Measurements from ENCODE around the gene AP4E1. TPM values are rescaled to one million over a fixed set of nuclear protein-coding genes. Genes with fewer than 3 reads are reported as not detected.

Gene AP4E1
- total and polyA plus RNA-seq, 2 of the 8 experiments (the other 6 are each of a cell fraction or from before 2014, with no cell fraction given), result 1.4 to 10.9 TPM

DNA sequence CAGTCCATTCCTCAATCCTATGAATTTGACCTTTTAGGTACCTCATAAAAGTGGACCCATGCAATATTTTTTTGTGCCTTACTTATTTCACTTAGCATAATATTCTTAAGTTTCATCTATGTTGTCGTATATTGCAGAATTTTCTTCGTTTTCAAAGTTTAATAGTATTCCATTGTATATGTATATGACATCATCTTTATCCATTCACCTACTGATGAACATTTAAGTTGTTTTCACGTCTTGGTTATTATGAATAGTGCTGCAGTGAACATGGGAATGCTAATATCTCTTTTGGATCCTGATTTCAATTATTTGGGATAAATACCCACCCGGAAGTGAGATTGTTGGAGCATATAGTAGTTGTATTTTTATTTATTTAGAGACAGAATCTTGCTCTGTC is 65.1 kb downstream of the AP4E1 start:
- H2AFZ ChIP-seq (ENCODE audit: low read length), result no peak overlapping the region
- no peak overlapping the region for H3K18ac ChIP-seq (ENCODE audit: extremely low read depth, low read length)
- no peak overlapping the region for H4K8ac ChIP-seq (ENCODE audit: extremely low read depth, insufficient read depth, low read length)
- H2AK5ac ChIP-seq (ENCODE audit: low read depth, low read length), result no peak overlapping the region
- no peak overlapping the region for H2BK20ac ChIP-seq (ENCODE audit: low read length)
- ChIA-PET POLR2A (ENCODE audit: partially characterized antibody) (no interaction called here), CTCF (ENCODE audit: partially characterized antibody) (no interaction called here)
- no peak overlapping the region for H2BK5ac ChIP-seq (ENCODE audit: low read depth, low read length)
- no peaks in the 10 kb centered on the region for H3K27me3 ChIP-seq (replicated peaks in 1 of 4; ENCODE audit: control insufficient read depth in 3 of 4, extremely low read depth in 1 of 4, insufficient read depth in 3 of 4, low read length in 3 of 4)
- no peak overlapping the region for H4K91ac ChIP-seq (replicated peaks; ENCODE audit: insufficient read length, low read length)
- H3K79me2 ChIP-seq (ENCODE audit: control insufficient read depth in 1 of 2, insufficient read depth in 2 of 2, low read length in 2 of 2), result no peaks in the 10 kb centered on the region
- H2BK120ac ChIP-seq (replicated peaks; ENCODE audit: low read depth, low read length), result no peak overlapping the region
- H3K9me3 ChIP-seq (ENCODE audit: insufficient read depth in 2 of 2, low read depth in 1 of 2, low read length in 1 of 2), result no peaks in the 10 kb centered on the region; a peak in 1 of 4 replicates
- H3K4me3 ChIP-seq (ENCODE audit: extremely low read depth in 1 of 4, insufficient read depth in 2 of 4, low read depth in 3 of 4, low read length in 4 of 4), result no peak overlapping the region
- DNase-seq (ENCODE audit: low read depth in 1 of 2, low spot score in 2 of 2) (no peak), FAIRE-seq (no peak)
- no peaks in the 10 kb centered on the region for H3K23me2 ChIP-seq (ENCODE audit: low read depth, low read length)
- H3K23ac ChIP-seq (ENCODE audit: insufficient read length), result no peak overlapping the region
- TF ChIP-seq SIX5 (IDR thresholded peaks at IDR 0.05; ENCODE audit: low read depth, low read length) (no peak), POLR2A (IDR thresholded peaks at IDR 0.05; ENCODE audit: control extremely low read depth in 1 of 2, low read depth in 2 of 2, low read length in 2 of 2) (no peak), EP300 (IDR thresholded peaks at IDR 0.05; ENCODE audit: borderline replicate concordance in 1 of 2, low read depth in 2 of 2, low read length in 2 of 2) (no peak), HDAC2 (IDR thresholded peaks at IDR 0.05; ENCODE audit: borderline replicate concordance in 1 of 2, low read depth in 2 of 2, low read length in 2 of 2) (no peak), NRF1 (IDR thresholded peaks at IDR 0.05; ENCODE audit: low read depth, low read length) (no peak), HDAC6 (IDR thresholded peaks at IDR 0.05; ENCODE audit: low read depth, low read length) (no peak), YY1 (IDR thresholded peaks at IDR 0.05; ENCODE audit: low read depth, low read length) (no peak)
- TF ChIP-seq, protein P1, sequence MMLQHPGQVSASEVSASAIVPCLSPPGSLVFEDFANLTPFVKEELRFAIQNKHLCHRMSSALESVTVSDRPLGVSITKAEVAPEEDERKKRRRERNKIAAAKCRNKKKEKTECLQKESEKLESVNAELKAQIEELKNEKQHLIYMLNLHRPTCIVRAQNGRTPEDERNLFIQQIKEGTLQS (IDR thresholded peaks at IDR 0.05; ENCODE audit: insufficient read depth, low read depth, low read length), result no peak
- TF ChIP-seq, protein P2, sequence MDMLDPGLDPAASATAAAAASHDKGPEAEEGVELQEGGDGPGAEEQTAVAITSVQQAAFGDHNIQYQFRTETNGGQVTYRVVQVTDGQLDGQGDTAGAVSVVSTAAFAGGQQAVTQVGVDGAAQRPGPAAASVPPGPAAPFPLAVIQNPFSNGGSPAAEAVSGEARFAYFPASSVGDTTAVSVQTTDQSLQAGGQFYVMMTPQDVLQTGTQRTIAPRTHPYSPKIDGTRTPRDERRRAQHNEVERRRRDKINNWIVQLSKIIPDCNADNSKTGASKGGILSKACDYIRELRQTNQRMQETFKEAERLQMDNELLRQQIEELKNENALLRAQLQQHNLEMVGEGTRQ (IDR thresholded peaks at IDR 0.05; ENCODE audit: low read length), result no peak
- H3K56ac ChIP-seq (replicated peaks; ENCODE audit: insufficient read length, low read depth, low read length), result no peak overlapping the region
- no peak overlapping the region for H3K4me2 ChIP-seq (ENCODE audit: insufficient read depth in 1 of 2, low read depth in 2 of 2, low read length in 2 of 2)
- no peak overlapping the region for H2BK15ac ChIP-seq (ENCODE audit: low read length)
- no peak overlapping the region for H4K5ac ChIP-seq (ENCODE audit: insufficient read length, low read depth, low read length)
- H3K9ac ChIP-seq (replicated peaks in 1 of 4; ENCODE audit: extremely low read depth in 1 of 4, low read depth in 3 of 4, low read length in 3 of 4), result no peak overlapping the region
- no peak overlapping the region for H3K14ac ChIP-seq (ENCODE audit: insufficient read length)
- H2BK12ac ChIP-seq (ENCODE audit: low read depth, low read length), result no peak overlapping the region
- WGBS, 2 experiments (ENCODE audit: extremely low coverage in 1 of 2, insufficient coverage in 1 of 2, insufficient read length in 1 of 2, insufficient replicate concordance in 2 of 2, low coverage in 1 of 2, low lambda C conversion rate in 2 of 2, missing lambda C conversion rate in 1 of 2), result 76% methylated on average over 4 of the region's 4 CpGs; no CpG with 5 or more reads in 1 of the 2 experiments
- peaks cover 0 to 10% (median 2%) of the 10 kb centered on the region in 4 experiments; a peak in 2 of 8 replicates for H3K36me3 ChIP-seq (ENCODE audit: control insufficient read depth in 2 of 4, insufficient read depth in 4 of 4, low read length in 3 of 4)
- H3K79me1 ChIP-seq (ENCODE audit: low read depth, low read length), result no peaks in the 10 kb centered on the region
- H3K4me1 ChIP-seq (replicated peaks in 1 of 4; ENCODE audit: control insufficient read depth in 3 of 4, insufficient read depth in 4 of 4, low read length in 3 of 4), result no peaks in the 10 kb centered on the region
- H3K4ac ChIP-seq (replicated peaks; ENCODE audit: insufficient read length, low read depth, low read length), result no peak overlapping the region
- no peak overlapping the region for H3K27ac ChIP-seq (ENCODE audit: low read depth, low read length)
- peaks cover 0 to 1% of the 10 kb centered on the region in 2 experiments for H4K20me1 ChIP-seq (replicated peaks in 1 of 2; ENCODE audit: control insufficient read depth in 1 of 2, insufficient read depth in 2 of 2, low read length in 2 of 2)
